Vagina (tissue), 2 donors: ENCODE measurements around the gene RAB3GAP1. TPM values are rescaled to one million over a fixed set of nuclear protein-coding genes. Genes with fewer than 3 reads are reported as not detected.

ENCODE experiments used
- DNase-seq, 2 donors: peaks; one replicate each; pipeline ENCODE4 v3.0.0-alpha.2; 2017; ENCODE audit errors: extremely low spot score in 2 of 2
- H3K27ac ChIP-seq: fragments of 200-600 bp; sonication (generic); one replicate; pipeline ENCODE4 v1.5.1; 2019
- H3K27me3 ChIP-seq: fragments of 200-600 bp; sonication (generic); one replicate; pipeline ENCODE4 v1.5.1; 2019
- H3K36me3 ChIP-seq, 2 donors: fragments of 200-600 bp; sonication (generic); one replicate each; pipeline ENCODE4 v1.5.1; 2017 to 2019
- H3K4me1 ChIP-seq: fragments of 200-600 bp; sonication (generic); one replicate; pipeline ENCODE4 v1.5.1; 2019
- H3K4me3 ChIP-seq, 2 donors: fragments of 200-600 bp; sonication (generic); 1 replicate in 1 of 2; 2 replicates in 1 of 2; pipeline ENCODE4 v1.5.1; 2016 to 2019
- H3K9me3 ChIP-seq: fragments of 200-600 bp; sonication (generic); one replicate; pipeline ENCODE4 v1.5.1; 2019
- POLR2A ChIP-seq, 2 donors: fragments of 450-650 bp; IDR thresholded peaks; one replicate each; pipeline ENCODE4 v1.6.1; 2017; ENCODE audit warnings: antibody characterized with exemption in 2 of 2, mild to moderate bottlenecking in 2 of 2, moderate library complexity in 2 of 2
- POLR2AphosphoS5 ChIP-seq, 2 donors: sonication (generic); formaldehyde crosslinking; IDR thresholded peaks; one replicate each; pipeline ENCODE4 v1.9.0; 2017; ENCODE audit warnings: antibody characterized with exemption in 2 of 2, mild to moderate bottlenecking in 2 of 2, low read depth in 1 of 2; ENCODE audit not compliant: insufficient read depth in 1 of 2
- intact Hi-C: fragments of 100-400 bp; cut with DNase I; formaldehyde crosslinking; loops from one replicate; pipeline ENCODE4 v1.15.1; 2023
- total RNA-seq: library from RNA; depleted of rRNA; stranded (reverse); fragments of >200 nt; gene quantifications from one replicate; pipeline ENCODE4 v1.2.3, GENCODE V29; 2016
- TF ChIP-seq, protein P1 (sequence below), 3 experiments: fragments of 450-650 bp in 2 of 3; fragments of 200-600 bp in 1 of 3; sonication (generic) in 1 of 3; IDR thresholded peaks; one replicate each; pipeline ENCODE4 v1.5.1; 2017 to 2019; ENCODE audit warnings: antibody characterized with exemption in 3 of 3, mild to moderate bottlenecking in 2 of 3, moderate library complexity in 2 of 3

Gene RAB3GAP1
- total RNA-seq, 1 donor from 2014 or later: 44.9 TPM

DNA sequence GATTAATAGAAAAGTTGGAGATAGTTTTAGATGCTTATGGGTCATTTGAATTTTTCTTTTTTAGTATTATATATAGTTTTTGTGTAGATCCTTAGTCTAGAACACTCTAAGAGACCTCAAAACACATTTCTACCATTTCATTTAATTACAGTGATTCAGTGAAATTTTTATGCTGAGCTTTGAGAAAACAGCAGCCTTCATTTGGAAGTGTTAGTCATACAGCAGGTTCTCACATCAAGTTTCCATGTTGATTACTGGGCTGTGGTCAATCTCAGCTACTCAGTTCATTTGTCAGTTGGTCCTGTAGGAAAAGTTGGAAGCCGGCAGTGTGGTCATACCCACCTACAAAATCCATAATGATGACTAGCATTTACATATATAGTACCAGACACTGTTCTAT is 42.8 kb upstream of the RAB3GAP1 start:
- intact Hi-C loops: no loop called here
- no peak overlapping the region for H3K27ac ChIP-seq

GRCh38 chr2:135010200-135010942 is 41.7 kb upstream of the RAB3GAP1 start:
- H3K27me3 ChIP-seq: no peaks in the 10 kb centered on the region
- DNase-seq: no peak
- H3K9me3 ChIP-seq: no peaks in the 10 kb centered on the region
- intact Hi-C loops: no loop called here
- no peak overlapping the region for H3K4me3 ChIP-seq
- no peaks in the 10 kb centered on the region for H3K4me1 ChIP-seq
- H3K27ac ChIP-seq: no peak overlapping the region
- no peaks in the 10 kb centered on the region for H3K36me3 ChIP-seq
- TF ChIP-seq POLR2AphosphoS5 (IDR thresholded peaks at IDR 0.05; ENCODE audit: insufficient read depth in 1 of 2, low read depth in 1 of 2) (no peak), POLR2A (IDR thresholded peaks at IDR 0.05) (no peak)
- TF ChIP-seq, protein P1, sequence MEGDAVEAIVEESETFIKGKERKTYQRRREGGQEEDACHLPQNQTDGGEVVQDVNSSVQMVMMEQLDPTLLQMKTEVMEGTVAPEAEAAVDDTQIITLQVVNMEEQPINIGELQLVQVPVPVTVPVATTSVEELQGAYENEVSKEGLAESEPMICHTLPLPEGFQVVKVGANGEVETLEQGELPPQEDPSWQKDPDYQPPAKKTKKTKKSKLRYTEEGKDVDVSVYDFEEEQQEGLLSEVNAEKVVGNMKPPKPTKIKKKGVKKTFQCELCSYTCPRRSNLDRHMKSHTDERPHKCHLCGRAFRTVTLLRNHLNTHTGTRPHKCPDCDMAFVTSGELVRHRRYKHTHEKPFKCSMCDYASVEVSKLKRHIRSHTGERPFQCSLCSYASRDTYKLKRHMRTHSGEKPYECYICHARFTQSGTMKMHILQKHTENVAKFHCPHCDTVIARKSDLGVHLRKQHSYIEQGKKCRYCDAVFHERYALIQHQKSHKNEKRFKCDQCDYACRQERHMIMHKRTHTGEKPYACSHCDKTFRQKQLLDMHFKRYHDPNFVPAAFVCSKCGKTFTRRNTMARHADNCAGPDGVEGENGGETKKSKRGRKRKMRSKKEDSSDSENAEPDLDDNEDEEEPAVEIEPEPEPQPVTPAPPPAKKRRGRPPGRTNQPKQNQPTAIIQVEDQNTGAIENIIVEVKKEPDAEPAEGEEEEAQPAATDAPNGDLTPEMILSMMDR (IDR thresholded peaks at IDR 0.05): no peak

More for the DNA sequence above, 42.8 kb upstream of the RAB3GAP1 start:
- Histone ChIP-seq H3K4me3 (no peak overlapping the region), H3K9me3 (no peaks in the 10 kb centered on the region), H3K27me3 (no peaks in the 10 kb centered on the region), H3K36me3 (no peaks in the 10 kb centered on the region), H3K4me1 (no peaks in the 10 kb centered on the region)
- TF ChIP-seq, protein P1 (IDR thresholded peaks at IDR 0.05): no peak
- no peak for TF ChIP-seq POLR2AphosphoS5 (IDR thresholded peaks at IDR 0.05; ENCODE audit: insufficient read depth in 1 of 2, low read depth in 1 of 2)
- no peak for TF ChIP-seq POLR2A (IDR thresholded peaks at IDR 0.05)
- no peak for DNase-seq

GRCh38 chr2:135011633-135012032 is 40.5 kb upstream of the RAB3GAP1 start:
- intact Hi-C loops: no loop called here
- DNase-seq: no peak
- H3K27me3 ChIP-seq: no peaks in the 10 kb centered on the region
- no peaks in the 10 kb centered on the region for H3K4me1 ChIP-seq
- H3K36me3 ChIP-seq: no peaks in the 10 kb centered on the region
- H3K27ac ChIP-seq: no peak overlapping the region
- no peak overlapping the region for H3K4me3 ChIP-seq
- TF ChIP-seq POLR2A (IDR thresholded peaks at IDR 0.05): no peak
- TF ChIP-seq, protein P1 (IDR thresholded peaks at IDR 0.05): no peak
- no peak for TF ChIP-seq POLR2AphosphoS5 (IDR thresholded peaks at IDR 0.05; ENCODE audit: insufficient read depth in 1 of 2, low read depth in 1 of 2)
- no peaks in the 10 kb centered on the region for H3K9me3 ChIP-seq

- H3K4me1 ChIP-seq: no peaks in the 10 kb centered on the region
- intact Hi-C loops: no loop called here
- H3K4me3 ChIP-seq: no peak overlapping the region
- no peaks in the 10 kb centered on the region for H3K9me3 ChIP-seq
- no peaks in the 10 kb centered on the region for H3K36me3 ChIP-seq
- H3K27me3 ChIP-seq: no peaks in the 10 kb centered on the region
- no peak for DNase-seq
- no peak overlapping the region for H3K27ac ChIP-seq
- TF ChIP-seq POLR2AphosphoS5 (IDR thresholded peaks at IDR 0.05; ENCODE audit: insufficient read depth in 1 of 2, low read depth in 1 of 2): no peak
- TF ChIP-seq, protein P1 (IDR thresholded peaks at IDR 0.05): no peak
- TF ChIP-seq POLR2A (IDR thresholded peaks at IDR 0.05): no peak
Observed at GRCh38 chr2:135021618-135022017, 30.5 kb upstream of the RAB3GAP1 start.
